Adrenal gland (tissue), 12 donors: ENCODE results near the gene ZNF691. TPM values are rescaled to one million over a fixed set of nuclear protein-coding genes. Genes with fewer than 3 reads are reported as not detected.

ENCODE experiments used
- DNase-seq, 7 donors: peaks; one replicate each; pipeline ENCODE4 v3.0.0-alpha.2; 2019 to 2020
- H3K27ac ChIP-seq, 5 donors: fragments of 200-600 bp; sonication (generic) in 4 of 5; 1 replicate in 3 of 5; 2 replicates in 2 of 5; pipeline versions ENCODE4 v1.5.1 to v1.8.0; 2016 to 2020; ENCODE audit warnings: mild to moderate bottlenecking in 1 of 5
- H3K27me3 ChIP-seq: fragments of 200-600 bp; 2 replicates; pipeline ENCODE4 v1.8.0; 2021
- H3K36me3 ChIP-seq, 2 donors: fragments of 200-600 bp; replicated peaks in 1 of 2; 1 replicate in 1 of 2; 2 replicates in 1 of 2; pipeline versions ENCODE4 v1.5.1 to v1.8.0; 2018 to 2022
- H3K4me1 ChIP-seq, 2 donors: fragments of 200-600 bp; replicated peaks in 1 of 2; 1 replicate in 1 of 2; 2 replicates in 1 of 2; pipeline versions ENCODE4 v1.5.1 to v1.8.0; 2018 to 2021
- H3K4me3 ChIP-seq, 4 donors: fragments of 200-600 bp; sonication (generic) in 3 of 4; one replicate each; pipeline ENCODE4 v1.5.1; 2016 to 2018
- H3K9me3 ChIP-seq, 3 donors: fragments of 200-600 bp; sonication (generic) in 1 of 3; replicated peaks in 1 of 3; 1 replicate in 2 of 3; 2 replicates in 1 of 3; pipeline versions ENCODE4 v1.5.1 to v1.8.0; 2016 to 2021
- CTCF ChIP-seq, 6 experiments: fragments of 450-650 bp in 4 of 6; fragments of 200-600 bp in 2 of 6; sonication (generic) in 1 of 6; IDR thresholded peaks; 1 replicate in 5 of 6; 2 replicates in 1 of 6; pipeline versions ENCODE4 v1.5.1 to v1.8.0; 2016 to 2021; ENCODE audit warnings: antibody characterized with exemption in 6 of 6, mild to moderate bottlenecking in 2 of 6, moderate library complexity in 1 of 6
- POLR2A ChIP-seq, 2 donors: fragments of 450-650 bp; IDR thresholded peaks; one replicate each; pipeline ENCODE4 v1.6.1; 2017; ENCODE audit warnings: antibody characterized with exemption in 2 of 2, mild to moderate bottlenecking in 2 of 2, moderate library complexity in 1 of 2
- WGBS, 4 donors: extraction: QIAGEN DNeasy Blood & Tissue Kit in 2 of 4; methylation state at CpG; one replicate each; pipeline versions ENCODE4 v1.1.5 to v1.1.7; 2013 to 2017; 5-methylcytosine and 5-hydroxymethylcytosine counted together
- intact Hi-C, 2 donors: fragments of 100-400 bp; cut with DNase I; formaldehyde crosslinking; loops; one replicate each; pipeline versions ENCODE4 v1.14.1 to v1.15.0; 2022 to 2023
- polyA plus RNA-seq, 3 donors: library from polyadenylated mRNA; stranded (reverse); fragments of 200-250 nt in 2 of 3; fragments of 350-450 nt in 1 of 3; fragmentation: Illumina TruSeq in 1 of 3; extraction: RNeasy Lipid Tissue Mini Kit (QIAGEN cat#74804) in 1 of 3; gene quantifications; one replicate each; pipeline ENCODE4 v1.2.3, GENCODE V29; 2013 to 2014
- total RNA-seq, 9 donors: library from RNA; depleted of rRNA in 4 of 9; stranded (reverse); fragments of >200 nt in 4 of 9; fragments of 120-200 nt in 1 of 9; fragmentation: NEBNext Ultra II Directional in 1 of 9; extraction: Animal tissue kit (Norgen Biotek cat#: 25700) in 1 of 9; gene quantifications; one replicate each; pipeline versions ENCODE4 v1.1.0 to v1.2.4, GENCODE V29; 2013 to 2023
- donor health status: healthy with polysubstance abuse.
- donor health status: Bipolar disorder and iron deficiency.
- donor health status: DM: yes; HTN: yes; CAD: no.
- donor health status: DM: no; HTN: no; CAD: no.
- donor health status: DM: no; HTN: no; CAD: no.
- donor health status: DM: yes; HTN: yes; CAD: no.

The ZNF691 gene
- total and polyA plus RNA-seq, 12 donors, result 7.6 to 23.6 (median 14.6) TPM

- no peaks in the 10 kb centered on the region for H3K9me3 ChIP-seq
- intact Hi-C loops, result no loop called here
- H3K4me1 ChIP-seq, result no peaks in the 10 kb centered on the region
- no peak overlapping the region for H3K27ac ChIP-seq
- WGBS, 4 donors, result 76 to 89% (median 82%) methylated on average over 1 of the region's 1 CpG
- H3K27me3 ChIP-seq, result no peaks in the 10 kb centered on the region
- no peak for DNase-seq
- H3K36me3 ChIP-seq, result no peaks in the 10 kb centered on the region
- TF ChIP-seq POLR2A (IDR thresholded peaks at IDR 0.05) (no peak), CTCF (IDR thresholded peaks at IDR 0.05) (no peak)
- H3K4me3 ChIP-seq, result no peak overlapping the region
Observed at GRCh38 chr1:42873670-42874069, 27.3 kb downstream of the ZNF691 start.

DNA sequence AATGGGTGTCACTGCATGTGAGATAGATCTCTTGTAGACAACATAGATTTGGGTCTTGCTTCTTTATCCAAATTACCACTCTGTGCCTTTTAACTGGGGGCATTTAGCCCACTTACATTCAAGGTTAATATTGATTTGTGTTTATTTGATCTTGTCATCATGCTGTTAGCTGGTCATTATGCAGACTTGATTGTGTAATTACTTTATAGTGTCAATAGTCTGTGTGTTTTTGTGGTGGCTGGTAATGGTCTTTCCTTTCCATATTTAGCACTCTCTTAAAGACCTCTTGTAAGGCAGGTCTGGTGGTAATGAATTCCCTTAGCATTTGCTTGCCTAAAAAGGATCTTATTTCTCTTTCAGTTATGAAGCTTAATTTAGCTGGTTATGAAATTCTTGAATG is 29.6 kb downstream of the ZNF691 start:
- intact Hi-C loops, result no loop called here
- Histone ChIP-seq H3K4me3 (no peak overlapping the region), H3K27me3 (no peaks in the 10 kb centered on the region), H3K36me3 (no peaks in the 10 kb centered on the region), H3K27ac (no peak overlapping the region), H3K4me1 (no peaks in the 10 kb centered on the region), H3K9me3 (no peaks in the 10 kb centered on the region)
- TF ChIP-seq CTCF (IDR thresholded peaks at IDR 0.05), result no peak
- TF ChIP-seq POLR2A (IDR thresholded peaks at IDR 0.05), result no peak
- no peak for DNase-seq

- Histone ChIP-seq H3K4me3 (no peak overlapping the region), H3K36me3 (no peaks in the 10 kb centered on the region), H3K4me1 (no peaks in the 10 kb centered on the region), H3K27me3 (no peaks in the 10 kb centered on the region), H3K27ac (no peak overlapping the region), H3K9me3 (no peaks in the 10 kb centered on the region)
- intact Hi-C loops, result no loop called here
- DNase-seq, result no peak
- WGBS, 4 donors, result 44 to 76% (median 63%) methylated on average over 2 of the region's 2 CpGs
- no peak for TF ChIP-seq CTCF (IDR thresholded peaks at IDR 0.05)
- TF ChIP-seq POLR2A (IDR thresholded peaks at IDR 0.05), result no peak
Observed at GRCh38 chr1:42877380-42877779, 31.0 kb downstream of the ZNF691 start.

GRCh38 chr1:42880384-42880783 is 34.0 kb downstream of the ZNF691 start:
- H3K27me3 ChIP-seq, result no peaks in the 10 kb centered on the region
- whole genome bisulfite sequencing, 4 donors, result 60 to 90% (median 71%) methylated on average over 2 to 4 of the region's 4 CpGs

More at GRCh38 chr1:42880384-42880783, 34.0 kb downstream of the ZNF691 start:
- Histone ChIP-seq H3K4me1 (no peaks in the 10 kb centered on the region), H3K36me3 (no peaks in the 10 kb centered on the region), H3K4me3 (no peak overlapping the region), H3K27ac (no peak overlapping the region), H3K9me3 (no peaks in the 10 kb centered on the region)
- DNase-seq, result no peak
- TF ChIP-seq CTCF (IDR thresholded peaks at IDR 0.05) (no peak), POLR2A (IDR thresholded peaks at IDR 0.05) (no peak)
- intact Hi-C loops, result no loop called here
